K562 (cell line): ENCODE measurements around the gene GPRASP1. TPM values are rescaled to one million over a fixed set of nuclear protein-coding genes. Genes with fewer than 3 reads are reported as not detected.
A peak's percentile ranks its signal among the peaks of the same experiment; 100 is the strongest.

ENCODE experiments used
- ATAC-seq: fragments of 200-7000 bp; cut with Tn5 transposase; 3 replicates; pipeline ENCODE4 v1.9.1; 2020; ENCODE audit warnings: moderate library complexity
- BruUV-seq: library from RNA; stranded (reverse); fragments of 400-500 nt; replicated peaks from 2 replicates; lab custom pipeline; 2021; lab: Mats Ljungman, UMichigan
- CTCF ChIA-PET: fragments of 300-600 bp; formaldehyde crosslinking; extraction: SDS; loops from one replicate; lab custom pipeline; 2021; ENCODE audit warnings: low intra/inter-chr PET ratio; lab: Yijun Ruan, JAX
- POLR2A ChIA-PET: fragments of 300-600, 350-650 bp; sonication (Branson Sonifier 250); formaldehyde crosslinking; extraction: SDS; loops from one replicate; lab custom pipeline; 2021; ENCODE audit warnings: antibody characterized with exemption, inconsistent platforms; lab: Yijun Ruan, JAX
- DNase-seq, 4 experiments: peaks; one replicate each; pipeline versions ENCODE4 v3.0.0 to v3.0.0-alpha.2; 2011 to 2018; ENCODE audit warnings: low spot score in 3 of 4, mixed read lengths in 3 of 4; ENCODE audit errors: extremely low read depth in 1 of 4
- FAIRE-seq: peaks from 2 replicates; lab custom pipeline; 2011; peaks lifted over from hg19 to GRCh38; lab: Jason Lieb, UNC
- H2AFZ ChIP-seq: 2 replicates; pipeline ENCODE4 v1.6.0; 2011; ENCODE audit warnings: low read depth, low read length, control low read depth, inconsistent platforms
- H3K27ac ChIP-seq: fragments of 200-600 bp; 3 replicates; pipeline ENCODE4 v1.8.0; 2011; ENCODE audit warnings: low read depth, mild to moderate bottlenecking, control low read depth, inconsistent platforms, low read length, moderate library complexity, mixed read lengths; ENCODE audit errors: extremely low read depth
- H3K27me3 ChIP-seq, 2 experiments: fragments of 300-600 bp in 1 of 2; 2 replicates in 1 of 2; 3 replicates in 1 of 2; pipeline versions ENCODE4 v1.6.0 to v1.8.0; 2011; ENCODE audit warnings: inconsistent platforms in 2 of 2, low read length in 2 of 2, mild to moderate bottlenecking in 1 of 2, mixed read lengths in 1 of 2, moderate library complexity in 1 of 2; ENCODE audit not compliant: control insufficient read depth in 2 of 2, insufficient read depth in 2 of 2
- H3K36me3 ChIP-seq: fragments of 300-600 bp; 3 replicates; pipeline ENCODE4 v1.8.0; 2011; ENCODE audit warnings: mild to moderate bottlenecking, low read length, inconsistent platforms; ENCODE audit not compliant: control insufficient read depth, insufficient read depth
- H3K4me1 ChIP-seq, 2 experiments: fragments of 200-600 bp in 1 of 2; replicated peaks in 1 of 2; 2 replicates in 1 of 2; 3 replicates in 1 of 2; pipeline versions ENCODE4 v1.5.1 to v1.8.0; 2011; ENCODE audit warnings: inconsistent platforms in 2 of 2, low read length in 2 of 2, mild to moderate bottlenecking in 1 of 2, mixed read lengths in 1 of 2, moderate library complexity in 1 of 2; ENCODE audit not compliant: control insufficient read depth in 2 of 2, insufficient read depth in 2 of 2
- H3K4me2 ChIP-seq: 2 replicates; pipeline ENCODE4 v1.6.1; 2011; ENCODE audit warnings: low read length, control low read depth, inconsistent platforms, mixed read lengths; ENCODE audit not compliant: insufficient read depth
- H3K4me3 ChIP-seq: fragments of 200-600 bp; sonication (generic), shearing (Covaris generic); 2 replicates; pipeline ENCODE4 v1.5.1; 2016; ENCODE audit warnings: control low read depth, inconsistent platforms
- H3K79me2 ChIP-seq: fragments of 200-600 bp; 3 replicates; pipeline ENCODE4 v1.8.0; 2011; ENCODE audit warnings: low read length, inconsistent platforms; ENCODE audit not compliant: control insufficient read depth, insufficient read depth
- H3K9ac ChIP-seq, 2 experiments: 2 replicates each; pipeline versions ENCODE4 v1.6.0 to v1.6.1; 2011; ENCODE audit warnings: low read depth in 2 of 2, low read length in 2 of 2, control low read depth in 1 of 2, inconsistent platforms in 1 of 2, mild to moderate bottlenecking in 1 of 2, mixed read lengths in 1 of 2; ENCODE audit not compliant: insufficient read depth in 1 of 2
- H3K9me1 ChIP-seq: one replicate; pipeline ENCODE4 v1.6.0; 2011; ENCODE audit warnings: inconsistent platforms, mild to moderate bottlenecking, low read length, moderate library complexity; ENCODE audit not compliant: control insufficient read depth, insufficient read depth
- H3K9me3 ChIP-seq: replicated peaks from 2 replicates; pipeline ENCODE4 v1.5.1; 2011; ENCODE audit warnings: low read depth, low read length, inconsistent platforms; ENCODE audit not compliant: control insufficient read depth, insufficient read depth
- H4K20me1 ChIP-seq: replicated peaks from 2 replicates; pipeline ENCODE4 v1.6.1; 2011; ENCODE audit warnings: low read length, inconsistent platforms, mixed read lengths; ENCODE audit not compliant: control insufficient read depth, insufficient read depth
- ASH1L ChIP-seq: fragments of 450-650 bp; IDR thresholded peaks from 2 replicates; pipeline ENCODE4 v1.6.1; 2018; ENCODE audit warnings: borderline replicate concordance, mild to moderate bottlenecking, low read depth; ENCODE audit not compliant: partially characterized antibody
- C11orf30 ChIP-seq: fragments of 450-650 bp; IDR thresholded peaks from 2 replicates; pipeline ENCODE4 v1.6.1; 2016; ENCODE audit warnings: low read depth, mild to moderate bottlenecking
- COPS2 ChIP-seq: fragments of 450-650 bp; conservative IDR thresholded peaks from 2 replicates; pipeline ENCODE4 v1.6.1; 2016; ENCODE audit warnings: mild to moderate bottlenecking, moderate library complexity
- CSDE1 ChIP-seq, 2 experiments: fragments of 450-650 bp; IDR thresholded peaks; 2 replicates each; pipeline ENCODE4 v1.6.1; 2016; ENCODE audit warnings: mild to moderate bottlenecking in 1 of 2
- E2F6 ChIP-seq, 2 experiments: IDR thresholded peaks; 2 replicates each; pipeline ENCODE4 v1.6.1; 2011; ENCODE audit warnings: borderline replicate concordance in 1 of 2, control low read depth in 1 of 2, low read depth in 1 of 2, low read length in 1 of 2, mild to moderate bottlenecking in 1 of 2, mixed read lengths in 1 of 2, moderate library complexity in 1 of 2; ENCODE audit not compliant: insufficient read depth in 1 of 2, insufficient read length in 1 of 2, poor library complexity in 1 of 2, severe bottlenecking in 1 of 2; ENCODE audit errors: extremely low read depth in 1 of 2
- ESRRA ChIP-seq: fragments of 450-650 bp; IDR thresholded peaks from 2 replicates; pipeline ENCODE4 v1.6.1; 2014; ENCODE audit warnings: low read depth, mild to moderate bottlenecking, moderate library complexity, borderline replicate concordance
- HINFP ChIP-seq: fragments of 450-650 bp; conservative IDR thresholded peaks from 2 replicates; pipeline ENCODE4 v1.6.1; 2016; ENCODE audit warnings: missing genetic modification characterization, low read depth, mild to moderate bottlenecking, control low read depth, missing compliant biosample characterization
- MAFF ChIP-seq: IDR thresholded peaks from 2 replicates; pipeline ENCODE4 v1.6.1; 2012; ENCODE audit warnings: low read length, improper control_type of control experiment
- MAFK ChIP-seq: IDR thresholded peaks from 2 replicates; pipeline ENCODE4 v1.6.1; 2011; ENCODE audit warnings: low read length, improper control_type of control experiment
- MBD2 ChIP-seq: sonication (generic); IDR thresholded peaks from 2 replicates; pipeline ENCODE4 v1.6.1; 2016; ENCODE audit warnings: low read depth, borderline replicate concordance
- MXD1 ChIP-seq: fragments of 250-450 bp; sonication (Bioruptor Pico); IDR thresholded peaks from 2 replicates; pipeline ENCODE4 v1.8.0; 2021; ENCODE audit warnings: borderline replicate concordance, mild to moderate bottlenecking, moderate library complexity; ENCODE audit not compliant: poor library complexity, severe bottlenecking
- PHB ChIP-seq: fragments of 250-450 bp; sonication (Bioruptor Pico); IDR thresholded peaks from 2 replicates; pipeline ENCODE4 v1.5.0; 2021
- PHTF2 ChIP-seq: fragments of 250-450 bp; sonication (Bioruptor Pico); IDR thresholded peaks from 2 replicates; pipeline ENCODE4 v1.5.0; 2021; ENCODE audit warnings: mild to moderate bottlenecking
- POLR2G ChIP-seq: fragments of 200-400 bp; formaldehyde crosslinking; IDR thresholded peaks from 2 replicates; pipeline ENCODE4 v1.6.1; 2017; ENCODE audit warnings: low read depth, mild to moderate bottlenecking, antibody characterized with exemption, low read length, moderate library complexity
- SMAD1 ChIP-seq: fragments of 150-350 bp; IDR thresholded peaks from 2 replicates; pipeline ENCODE4 v1.6.1; 2014; ENCODE audit warnings: low read length, low read depth; ENCODE audit not compliant: partially characterized antibody
- ZNF311 ChIP-seq: fragments of 250-450 bp; sonication (Bioruptor Pico); IDR thresholded peaks from 2 replicates; pipeline ENCODE4 v1.4.0; 2020; ENCODE audit warnings: mild to moderate bottlenecking, moderate library complexity
- ZNF316 ChIP-seq: fragments of 450-650 bp; IDR thresholded peaks from 2 replicates; pipeline ENCODE4 v1.6.1; 2016
- in situ Hi-C: fragments of 300-500 bp; cut with MboI; formaldehyde crosslinking; loops from 4 replicates; pipeline ENCODE4 v1.15.0; 2018; ENCODE audit warnings: inconsistent platforms, mixed read lengths
- intact Hi-C: fragments of 100-400 bp; cut with micrococcal nuclease; formaldehyde crosslinking; loops from 2 replicates; pipeline ENCODE4 v1.14.2; 2022
- polyA plus RNA-seq, 8 experiments: library from polyadenylated mRNA; depleted of rRNA in 4 of 8; stranded (reverse) in 5 of 8; unstranded in 3 of 8; fragments of >200 nt; fragmentation: Nextera tagmentation in 2 of 8; fragmentation: Illumina TruSeq in 1 of 8; extraction: Ambion mirVana in 2 of 8; extraction: Trizol in 1 of 8; gene quantifications; 2 replicates each; pipeline versions ENCODE4 v1.2.1 to v1.2.3, GENCODE V29; 2011 to 2014; ENCODE audit warnings: inconsistent platforms in 1 of 8, missing spikeins in 1 of 8
- total RNA-seq, 7 experiments: library from RNA; depleted of rRNA in 6 of 7; stranded (reverse); fragments of >200 nt in 6 of 7; fragmentation: Illumina TruSeq in 2 of 7; extraction: Trizol in 2 of 7; gene quantifications; 2 replicates each; pipeline versions ENCODE4 v1.2.1 to v1.2.3, GENCODE V29; 2011 to 2021; ENCODE audit warnings: low replicate concordance in 1 of 7
- TF ChIP-seq, protein P1 (sequence below): sonication (generic); formaldehyde crosslinking; IDR thresholded peaks from 2 replicates; pipeline ENCODE4 v1.8.1; 2023; ENCODE audit warnings: mild to moderate bottlenecking, missing genetic modification reagents
- TF ChIP-seq, protein P2 (sequence below): sonication (generic); formaldehyde crosslinking; IDR thresholded peaks from 2 replicates; pipeline ENCODE4 v1.8.1; 2023; ENCODE audit warnings: mild to moderate bottlenecking, missing genetic modification reagents

The GPRASP1 gene
- total and polyA plus RNA-seq, 9 of the 15 experiments (the other 6 are each of a cell fraction or from before 2014, with no cell fraction given), result 0.01 to 0.94 (median 0.23) TPM

DNA sequence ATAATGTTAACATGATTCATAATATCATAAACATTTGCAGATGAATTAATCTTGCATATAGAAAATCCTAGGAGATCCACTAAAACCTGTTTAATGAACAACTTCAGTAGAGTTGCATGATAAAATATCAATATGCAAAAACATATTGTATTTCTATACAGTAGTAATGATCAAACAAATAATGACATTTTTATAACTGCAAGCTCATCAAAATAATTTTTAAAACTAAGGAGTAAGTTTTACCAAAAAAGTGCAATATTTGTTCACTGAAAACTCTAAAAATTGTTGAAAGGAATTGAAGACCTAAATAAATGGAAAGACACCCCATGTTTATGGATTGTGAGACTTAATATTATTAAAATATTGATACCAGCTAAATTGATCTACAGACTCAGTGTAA is 45.0 kb downstream of the GPRASP1 start:
- intact Hi-C loops (no loop called here), in situ Hi-C loops (no loop called here)
- TF ChIP-seq MBD2 (no peak), PHTF2 (CRISPR knock-in tag) (no peak), ZNF311 (CRISPR knock-in tag) (no peak), MAFF (peak; percentile 38; the same call in 1 of the 2 replicates), E2F6 (IDR thresholded peaks at IDR 0.05; ENCODE audit: borderline replicate concordance in 1 of 2, extremely low read depth in 1 of 2, insufficient read depth in 1 of 2, insufficient read length in 1 of 2, low read depth in 1 of 2, low read length in 1 of 2, poor library complexity in 1 of 2, severe bottlenecking in 1 of 2) (no peak), POLR2G (no peak), PHB (CRISPR knock-in tag) (no peak), MXD1 (CRISPR knock-in tag) (no peak), MAFK (peak; percentile 50; the same call in 1 of the 2 replicates), SMAD1 (no peak), C11orf30 (peak; percentile 60), CSDE1 (IDR thresholded peaks at IDR 0.05) (no peak), ESRRA (no peak), COPS2 (no peak), ASH1L (no peak), ZNF316 (peak; percentile 83), HINFP (tag) (no peak)
- TF ChIP-seq, protein P1, sequence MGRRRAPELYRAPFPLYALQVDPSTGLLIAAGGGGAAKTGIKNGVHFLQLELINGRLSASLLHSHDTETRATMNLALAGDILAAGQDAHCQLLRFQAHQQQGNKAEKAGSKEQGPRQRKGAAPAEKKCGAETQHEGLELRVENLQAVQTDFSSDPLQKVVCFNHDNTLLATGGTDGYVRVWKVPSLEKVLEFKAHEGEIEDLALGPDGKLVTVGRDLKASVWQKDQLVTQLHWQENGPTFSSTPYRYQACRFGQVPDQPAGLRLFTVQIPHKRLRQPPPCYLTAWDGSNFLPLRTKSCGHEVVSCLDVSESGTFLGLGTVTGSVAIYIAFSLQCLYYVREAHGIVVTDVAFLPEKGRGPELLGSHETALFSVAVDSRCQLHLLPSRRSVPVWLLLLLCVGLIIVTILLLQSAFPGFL (CRISPR knock-in tag), result no peak
- TF ChIP-seq, protein P2, sequence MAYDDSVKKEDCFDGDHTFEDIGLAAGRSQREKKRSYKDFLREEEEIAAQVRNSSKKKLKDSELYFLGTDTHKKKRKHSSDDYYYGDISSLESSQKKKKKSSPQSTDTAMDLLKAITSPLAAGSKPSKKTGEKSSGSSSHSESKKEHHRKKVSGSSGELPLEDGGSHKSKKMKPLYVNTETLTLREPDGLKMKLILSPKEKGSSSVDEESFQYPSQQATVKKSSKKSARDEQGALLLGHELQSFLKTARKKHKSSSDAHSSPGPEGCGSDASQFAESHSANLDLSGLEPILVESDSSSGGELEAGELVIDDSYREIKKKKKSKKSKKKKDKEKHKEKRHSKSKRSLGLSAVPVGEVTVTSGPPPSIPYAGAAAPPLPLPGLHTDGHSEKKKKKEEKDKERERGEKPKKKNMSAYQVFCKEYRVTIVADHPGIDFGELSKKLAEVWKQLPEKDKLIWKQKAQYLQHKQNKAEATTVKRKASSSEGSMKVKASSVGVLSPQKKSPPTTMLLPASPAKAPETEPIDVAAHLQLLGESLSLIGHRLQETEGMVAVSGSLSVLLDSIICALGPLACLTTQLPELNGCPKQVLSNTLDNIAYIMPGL (CRISPR knock-in tag), result no peak

More for the DNA sequence above, 45.0 kb downstream of the GPRASP1 start:
- no peak overlapping the region for H3K9ac ChIP-seq
- H2AFZ ChIP-seq, result no peak overlapping the region
- DNase-seq, result no peak
- no peaks in the 10 kb centered on the region for H3K27me3 ChIP-seq
- CTCF ChIA-PET, result no interaction called here
- POLR2A ChIA-PET, result no interaction called here
- H4K20me1 ChIP-seq, result no peaks in the 10 kb centered on the region
- no peak overlapping the region for H3K4me2 ChIP-seq
- H3K4me1 ChIP-seq, result no peaks in the 10 kb centered on the region
- no TSS peak for BruUV-seq
- no peaks in the 10 kb centered on the region for H3K36me3 ChIP-seq
- H3K27ac ChIP-seq, result no peak overlapping the region
- H3K9me3 ChIP-seq, result no peaks in the 10 kb centered on the region
- no peak for ATAC-seq
- FAIRE-seq, result no peak
- H3K4me3 ChIP-seq, result no peak overlapping the region
- H3K79me2 ChIP-seq, result no peaks in the 10 kb centered on the region
- H3K9me1 ChIP-seq, result no peaks in the 10 kb centered on the region
